GM19239 (cell line): ENCODE measurements around the gene CACNB4.
"Not testable (repeated sequence)": the region's sequence is repeated elsewhere in the genome, so short reads cannot be mapped to it uniquely, and the experiment has no call there.

Source experiments
- DNase-seq: peaks from one replicate; pipeline ENCODE4 v3.0.0; 2011; ENCODE audit warnings: low spot score; ENCODE audit not compliant: insufficient read length
- FAIRE-seq: peaks from 2 replicates; lab custom pipeline; 2011; peaks lifted over from hg19 to GRCh38; lab: Jason Lieb, UNC

Gene CACNB4

DNA sequence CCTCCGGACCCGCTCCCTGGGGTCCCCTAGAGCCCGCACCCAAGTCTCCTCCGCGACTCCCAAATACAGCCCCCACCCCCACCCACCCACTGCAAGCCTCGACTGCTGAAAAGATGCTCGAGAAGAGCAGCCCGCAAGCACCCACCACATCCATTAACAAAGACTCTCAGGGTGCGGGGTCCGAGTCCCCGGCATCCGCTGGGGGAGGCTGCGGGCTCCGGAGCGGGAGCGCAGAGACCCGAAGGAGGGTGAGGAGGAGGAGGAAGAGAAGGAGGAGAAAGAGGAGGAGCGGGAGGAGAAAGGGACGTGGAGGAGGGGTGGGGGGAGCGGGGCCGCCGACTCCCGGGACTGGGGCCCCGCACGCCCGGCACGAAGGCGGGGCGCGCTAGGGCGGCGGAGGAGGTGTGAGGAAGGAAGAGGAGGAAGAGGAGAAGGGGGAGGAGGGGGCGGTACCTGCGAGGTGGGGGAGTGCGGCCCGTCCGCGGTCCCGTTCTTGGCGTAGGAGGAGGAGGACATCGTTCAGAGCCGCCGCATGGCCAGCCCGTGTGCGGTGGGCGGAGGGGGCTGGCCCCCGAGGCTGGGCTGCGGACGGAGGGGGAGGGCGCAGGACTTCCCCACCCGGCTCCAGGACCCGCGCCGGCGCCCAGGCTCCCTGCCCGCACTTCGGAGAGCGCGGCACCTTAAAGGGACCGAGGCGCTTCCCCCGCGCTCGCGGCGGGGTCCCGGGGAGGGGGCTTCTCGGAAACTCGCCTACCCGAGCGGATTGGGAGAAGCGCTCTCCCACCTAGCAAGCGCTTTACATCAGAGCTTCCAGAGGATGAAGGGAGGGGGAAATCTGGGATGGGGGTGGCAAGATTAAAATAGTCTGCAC lies at the start of gene CACNB4:
Gene CACNB4, minus strand, starts transcription at position 549 of the 871 bp plus-strand sequence.
- FAIRE-seq: no peak
- no peak for DNase-seq

- DNase-seq: peak; percentile 9
- FAIRE-seq: peak; percentile 90
Observed at GRCh38 chr2:152134488-152135280, 35.8 kb upstream of the CACNB4 start.

DNA sequence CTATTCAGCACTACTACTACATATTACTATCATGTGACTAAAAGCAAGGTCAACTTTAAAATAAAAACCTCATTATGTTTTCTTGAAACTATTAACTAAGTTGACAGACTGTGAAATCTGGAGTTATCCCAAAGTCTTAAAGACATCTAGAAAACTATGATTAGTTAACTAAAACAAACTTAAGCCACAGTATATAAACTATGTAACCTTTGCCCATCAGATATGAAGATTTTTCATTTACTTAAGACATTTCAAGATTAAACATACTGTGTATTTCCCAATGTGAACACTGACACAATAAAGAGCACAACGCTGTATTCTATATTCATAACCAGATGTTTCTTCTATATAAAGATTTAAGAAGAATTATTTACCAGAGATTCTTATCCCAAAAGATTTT lies 33.5 kb upstream of the CACNB4 start:
- FAIRE-seq: no peak
- DNase-seq: no peak

DNA sequence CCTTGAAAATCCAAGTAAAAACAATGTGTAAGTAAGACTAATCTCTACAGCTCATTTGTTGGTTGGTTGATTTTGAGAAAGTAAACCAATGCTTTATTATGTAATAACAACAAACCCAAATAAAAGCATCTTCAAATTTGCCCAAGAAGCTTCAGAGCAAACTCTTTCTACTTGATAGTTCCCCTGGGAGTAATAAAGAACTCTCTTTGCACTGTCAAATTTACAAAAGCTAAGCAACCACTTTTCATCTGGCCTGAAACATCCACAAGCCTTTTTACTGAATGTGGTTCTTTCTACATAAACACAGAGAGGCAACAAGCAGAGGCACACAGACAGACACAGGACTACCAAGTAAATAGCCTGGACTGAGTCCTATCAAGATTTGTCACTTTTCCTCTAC lies 28.8 kb upstream of the CACNB4 start:
- DNase-seq (no peak), FAIRE-seq (no peak)

GRCh38 chr2:152126664-152127063 lies 27.8 kb upstream of the CACNB4 start:
- FAIRE-seq (no peak), DNase-seq (no peak)

DNA sequence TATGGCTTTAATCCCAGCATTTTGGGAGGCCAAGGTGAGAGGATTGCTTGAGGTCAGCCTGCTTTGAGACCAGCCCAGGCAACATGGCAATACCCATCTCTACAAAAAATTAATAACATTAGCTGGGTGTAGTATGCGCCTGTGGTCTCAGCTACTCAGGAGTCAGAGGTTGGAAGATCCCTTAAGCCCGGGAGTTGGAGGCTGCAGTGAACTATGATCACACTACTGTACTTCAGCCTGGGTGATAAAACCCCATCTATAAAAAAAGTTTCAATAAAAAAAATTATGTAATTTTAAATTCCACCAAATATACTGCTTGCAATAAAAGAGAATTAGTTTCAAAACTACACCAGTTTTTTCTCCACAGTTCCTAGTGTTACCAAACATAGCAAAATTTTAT lies 23.3 kb upstream of the CACNB4 start:
- DNase-seq: no peak
- no peak for FAIRE-seq

- FAIRE-seq: no peak
Observed at GRCh38 chr2:152120430-152120829, 21.6 kb upstream of the CACNB4 start.

GRCh38 chr2:152115952-152116351 lies 17.1 kb upstream of the CACNB4 start:
- FAIRE-seq: no peak

More at GRCh38 chr2:152120430-152120829, 21.6 kb upstream of the CACNB4 start:
- DNase-seq: no peak

DNA sequence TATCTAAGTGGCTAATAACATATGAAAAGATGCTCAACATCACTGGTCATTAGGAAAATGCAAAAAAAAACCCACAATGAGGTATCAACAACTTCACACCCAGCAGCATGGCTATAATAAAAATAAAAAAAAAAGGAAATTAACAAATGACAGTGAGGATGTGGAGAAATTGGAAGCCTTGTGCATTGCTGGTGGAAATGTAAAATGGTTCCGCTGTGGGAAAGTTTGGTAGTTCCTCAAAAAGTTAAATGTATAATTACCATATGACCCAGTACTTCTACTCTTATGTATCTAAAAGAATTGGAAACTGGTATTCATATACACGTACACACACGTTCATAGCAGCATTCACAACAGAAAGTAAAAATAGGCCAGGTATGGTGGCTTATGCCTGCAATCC lies 15.5 kb upstream of the CACNB4 start:
- no peak for FAIRE-seq
- no peak for DNase-seq

More at GRCh38 chr2:152115952-152116351, 17.1 kb upstream of the CACNB4 start:
- DNase-seq: no peak

- FAIRE-seq, DNase-seq: not testable (repeated sequence)
Observed at GRCh38 chr2:152107140-152107539, 8.3 kb upstream of the CACNB4 start.

DNA sequence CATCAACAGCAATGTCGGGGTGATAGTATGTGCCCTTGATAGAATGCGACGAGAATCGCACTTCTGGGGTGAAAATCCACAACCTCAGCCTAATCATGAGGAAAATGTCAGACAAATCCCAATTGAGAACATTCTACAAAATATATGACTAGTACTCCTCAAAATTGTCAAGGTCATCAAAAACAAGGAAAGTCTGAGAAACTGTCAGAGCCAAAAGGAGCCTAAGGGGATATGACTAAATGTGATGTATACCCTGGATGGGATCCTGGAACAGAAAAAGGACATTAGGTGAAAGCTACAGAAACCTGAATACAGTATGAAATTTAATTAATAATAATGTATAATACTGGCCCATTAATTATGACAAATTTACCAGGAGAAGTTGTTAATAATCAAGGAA lies 7.6 kb upstream of the CACNB4 start:
- no peak for FAIRE-seq
- no peak for DNase-seq

DNA sequence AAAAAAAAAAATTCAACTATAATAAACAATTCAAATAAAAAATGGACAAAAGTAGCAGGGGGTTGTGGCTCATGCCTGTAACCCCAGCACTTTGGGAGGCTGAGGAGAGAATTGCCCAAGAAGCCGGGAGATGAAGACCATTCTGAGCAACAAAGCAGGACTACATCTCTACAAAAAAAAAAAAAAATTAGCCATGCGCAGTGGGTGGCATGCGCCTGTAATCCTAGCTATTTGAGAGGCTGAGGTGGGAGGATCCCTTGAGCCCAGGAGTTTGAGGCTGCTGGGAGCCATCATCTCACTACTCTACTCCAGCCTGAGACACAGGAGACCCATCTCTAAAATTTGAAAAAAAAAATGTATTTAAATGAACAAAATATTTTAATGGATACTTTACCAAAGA lies 4.4 kb upstream of the CACNB4 start:
- DNase-seq (no peak), FAIRE-seq (no peak)

DNA sequence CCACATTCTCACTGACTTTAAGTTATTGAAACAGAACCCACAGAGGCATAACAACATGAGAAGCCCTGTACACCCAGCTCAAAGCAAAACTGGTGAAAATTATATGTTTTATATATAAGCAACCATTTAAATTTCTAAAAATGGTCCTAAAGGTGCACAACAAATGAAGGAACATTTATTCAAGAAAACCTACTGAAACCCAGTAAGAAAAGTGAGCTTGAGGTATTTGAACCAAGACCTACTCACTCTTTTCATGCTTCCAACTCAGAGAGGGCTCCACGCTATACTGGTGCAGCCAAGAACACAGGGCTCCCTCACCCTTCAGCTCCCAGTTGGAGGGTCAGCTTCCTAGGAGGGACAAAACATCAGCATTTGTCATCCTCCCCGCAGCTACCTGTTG lies 2.1 kb upstream of the CACNB4 start:
- FAIRE-seq (no peak), DNase-seq (no peak)

- DNase-seq: no peak
- peak; percentile 55 for FAIRE-seq
Observed at GRCh38 chr2:152099367-152100050, 665 bp upstream of the CACNB4 start.

DNA sequence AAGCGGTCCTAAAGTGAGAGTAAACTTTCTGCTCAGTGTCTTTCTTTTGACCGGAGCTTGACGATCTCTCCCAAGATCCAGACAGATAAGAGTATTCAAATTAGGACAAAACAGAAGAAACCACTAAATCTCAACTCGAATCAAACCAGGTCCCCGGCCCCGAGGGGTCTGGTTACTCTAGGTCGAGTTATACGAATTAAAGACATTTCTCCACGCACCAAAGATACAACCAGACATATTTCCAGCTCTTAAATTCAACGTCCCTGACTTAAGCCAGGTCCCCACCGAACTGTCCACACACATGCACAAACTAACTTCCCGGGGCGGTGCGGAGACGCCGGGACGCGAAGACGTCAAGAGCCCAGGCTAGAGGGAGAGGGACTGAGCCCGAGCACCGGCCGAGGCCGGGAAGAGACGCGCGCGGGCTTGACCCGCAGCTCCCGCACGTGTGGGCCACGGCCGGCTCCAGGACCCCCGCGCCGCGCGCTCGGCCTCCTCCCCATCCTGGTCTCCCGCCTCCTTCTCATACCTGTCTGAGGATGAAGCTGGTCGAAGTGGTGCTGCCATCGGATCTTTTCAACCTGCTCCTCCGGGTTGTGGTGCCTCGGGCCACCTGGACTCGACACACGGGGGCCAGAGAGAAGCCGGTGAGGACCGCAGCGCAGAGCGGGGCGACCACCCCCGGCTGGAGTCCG lies 896 bp downstream of the CACNB4 start:
- DNase-seq: peak; percentile 31
- FAIRE-seq: peak; percentile 8

DNA sequence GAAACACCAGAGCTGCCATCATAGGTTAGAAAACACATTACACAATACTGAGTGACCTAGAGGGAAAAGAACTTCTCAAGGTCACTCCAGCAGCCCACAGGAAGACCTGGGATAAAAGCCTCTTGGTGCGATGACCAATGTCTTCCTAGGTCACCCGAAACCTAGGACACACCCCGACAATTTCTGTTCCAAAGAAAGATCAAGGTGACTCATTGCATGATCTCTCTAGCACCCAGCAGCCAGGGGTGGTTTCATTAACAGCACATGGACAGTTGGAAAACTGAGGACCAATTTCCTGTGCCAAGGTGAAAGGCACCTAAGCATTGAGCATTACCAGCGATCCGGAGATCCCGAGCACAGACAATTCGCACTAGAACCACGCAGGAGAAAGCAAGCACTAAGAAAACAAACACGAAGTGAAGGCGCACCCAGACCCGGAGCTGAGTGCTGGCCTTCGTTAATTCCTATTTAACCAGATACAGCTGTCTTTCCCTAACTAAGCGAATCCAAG lies 1.5 kb downstream of the CACNB4 start:
- DNase-seq: no peak
- FAIRE-seq: peak; percentile 75

- no peak for DNase-seq
- FAIRE-seq: no peak
Observed at GRCh38 chr2:152095146-152095545, 3.7 kb downstream of the CACNB4 start.

- FAIRE-seq (peak; percentile 72), DNase-seq (no peak)
Observed at GRCh38 chr2:152094014-152094413, 4.8 kb downstream of the CACNB4 start.

DNA sequence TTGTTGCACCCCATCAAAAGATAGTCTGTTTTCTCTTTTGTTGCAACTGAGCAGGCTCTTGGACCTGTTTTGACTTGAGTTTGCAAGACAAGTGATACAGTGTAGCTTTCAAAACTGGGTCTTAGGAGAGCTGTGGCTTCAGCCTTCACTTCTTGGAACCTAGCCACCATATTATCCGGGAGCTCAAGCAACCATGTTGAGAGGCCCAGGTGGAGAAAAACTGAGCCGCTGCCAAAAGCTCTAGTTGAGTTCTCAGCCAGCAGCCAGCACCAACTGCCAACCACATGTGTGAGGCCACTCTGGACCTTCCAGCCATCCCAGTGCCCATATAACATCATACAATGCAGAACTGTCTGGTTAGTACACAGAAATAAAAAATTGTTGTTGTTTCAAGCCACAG lies 5.4 kb downstream of the CACNB4 start:
- no peak for FAIRE-seq

GRCh38 chr2:152092095-152092494 lies 6.7 kb downstream of the CACNB4 start:
- DNase-seq (no peak), FAIRE-seq (no peak)

More for the DNA sequence above, 5.4 kb downstream of the CACNB4 start:
- no peak for DNase-seq
